Brain microvascular endothelial cell (primary cell): ENCODE data around the gene BLVRB.
"Not testable (repeated sequence)": the region's sequence is repeated elsewhere in the genome, so short reads cannot be mapped to it uniquely, and the experiment has no call there.

Experiments used
- DNase-seq: peaks from one replicate; pipeline ENCODE4 v3.0.0-alpha.2; 2020
- H3K27ac ChIP-seq: fragments of 250-450 bp; sonication (Bioruptor Pico); 2 replicates; pipeline ENCODE4 v1.5.1; 2020; ENCODE audit warnings: mild to moderate bottlenecking, moderate library complexity
- H3K27me3 ChIP-seq: fragments of 250-450 bp; sonication (Bioruptor Pico); replicated peaks from 2 replicates; pipeline ENCODE4 v1.5.1; 2020; ENCODE audit warnings: mild to moderate bottlenecking
- H3K36me3 ChIP-seq: fragments of 250-450 bp; sonication (Bioruptor Pico); replicated peaks from 2 replicates; pipeline ENCODE4 v1.5.1; 2020; ENCODE audit warnings: mild to moderate bottlenecking
- H3K4me3 ChIP-seq: 2 replicates; pipeline ENCODE4 v1.5.1; 2011; ENCODE audit warnings: low read depth, mild to moderate bottlenecking, control low read depth, low read length, moderate library complexity
- in situ Hi-C: cut with HindIII; loops from 2 replicates; pipeline ENCODE4 v1.10.0; 2017; ENCODE audit warnings: low sequenced_read_pairs, low pct_ligation_motif_present
- TF ChIP-seq, protein P1 (sequence below): IDR thresholded peaks from 2 replicates; pipeline ENCODE4 v1.5.1; 2011; ENCODE audit warnings: low read depth, mild to moderate bottlenecking, moderate library complexity, low read length, control low read depth, inconsistent platforms; ENCODE audit errors: missing control alignments

The BLVRB gene

DNA sequence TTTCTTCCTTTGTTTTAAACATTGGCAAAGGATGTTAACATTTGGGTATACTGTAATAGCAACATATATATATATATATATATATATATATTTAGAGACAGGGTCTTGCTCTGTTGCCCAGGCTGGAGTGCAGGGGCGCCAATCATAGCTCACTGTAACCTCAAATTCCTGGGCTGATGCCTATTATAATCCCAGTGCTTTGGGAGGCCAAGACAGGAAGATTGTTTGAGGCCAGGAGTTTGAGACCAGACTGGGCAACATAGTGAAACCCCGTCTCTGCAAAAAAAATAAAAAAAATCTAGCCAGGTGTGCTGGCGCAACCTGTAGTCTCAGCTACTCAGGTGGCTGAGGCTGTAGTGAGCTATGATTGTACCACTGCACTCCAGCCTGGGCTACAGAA lies 5.4 kb downstream of the BLVRB start:
- no peak overlapping the region for H3K4me3 ChIP-seq
- TF ChIP-seq, protein P1, sequence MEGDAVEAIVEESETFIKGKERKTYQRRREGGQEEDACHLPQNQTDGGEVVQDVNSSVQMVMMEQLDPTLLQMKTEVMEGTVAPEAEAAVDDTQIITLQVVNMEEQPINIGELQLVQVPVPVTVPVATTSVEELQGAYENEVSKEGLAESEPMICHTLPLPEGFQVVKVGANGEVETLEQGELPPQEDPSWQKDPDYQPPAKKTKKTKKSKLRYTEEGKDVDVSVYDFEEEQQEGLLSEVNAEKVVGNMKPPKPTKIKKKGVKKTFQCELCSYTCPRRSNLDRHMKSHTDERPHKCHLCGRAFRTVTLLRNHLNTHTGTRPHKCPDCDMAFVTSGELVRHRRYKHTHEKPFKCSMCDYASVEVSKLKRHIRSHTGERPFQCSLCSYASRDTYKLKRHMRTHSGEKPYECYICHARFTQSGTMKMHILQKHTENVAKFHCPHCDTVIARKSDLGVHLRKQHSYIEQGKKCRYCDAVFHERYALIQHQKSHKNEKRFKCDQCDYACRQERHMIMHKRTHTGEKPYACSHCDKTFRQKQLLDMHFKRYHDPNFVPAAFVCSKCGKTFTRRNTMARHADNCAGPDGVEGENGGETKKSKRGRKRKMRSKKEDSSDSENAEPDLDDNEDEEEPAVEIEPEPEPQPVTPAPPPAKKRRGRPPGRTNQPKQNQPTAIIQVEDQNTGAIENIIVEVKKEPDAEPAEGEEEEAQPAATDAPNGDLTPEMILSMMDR: no peak

DNA sequence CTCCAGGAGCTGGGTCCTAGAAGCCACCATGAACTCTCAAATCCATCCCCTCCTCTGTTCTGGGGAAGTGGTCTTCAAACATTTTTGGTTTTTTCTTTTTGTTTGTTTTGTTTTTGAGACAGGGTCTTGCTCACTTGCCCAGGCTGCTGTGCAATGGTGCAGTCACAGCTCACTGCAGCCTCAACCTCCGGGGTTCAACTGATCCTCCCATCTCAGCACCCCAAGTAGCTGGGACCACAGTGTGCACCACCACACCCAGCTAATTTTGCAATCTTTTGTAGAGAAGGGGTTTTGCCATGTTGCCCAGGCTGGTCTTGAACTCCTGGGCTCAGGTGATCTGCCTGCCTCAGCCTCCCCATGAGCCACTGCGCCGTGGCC lies 7.0 kb downstream of the BLVRB start:
- TF ChIP-seq, protein P1: no peak
- Histone ChIP-seq H3K27ac (no peak overlapping the region), H3K27me3 (no peaks in the 10 kb centered on the region), H3K36me3 (no peaks in the 10 kb centered on the region), H3K4me3 (no peak overlapping the region)
- DNase-seq: no peak
- in situ Hi-C loops: no loop called here

More for the DNA sequence above, 5.4 kb downstream of the BLVRB start:
- Histone ChIP-seq H3K27me3 (no peaks in the 10 kb centered on the region), H3K36me3 (no peaks in the 10 kb centered on the region), H3K27ac (no peak overlapping the region)
- in situ Hi-C loops: no loop called here
- DNase-seq: no peak

DNA sequence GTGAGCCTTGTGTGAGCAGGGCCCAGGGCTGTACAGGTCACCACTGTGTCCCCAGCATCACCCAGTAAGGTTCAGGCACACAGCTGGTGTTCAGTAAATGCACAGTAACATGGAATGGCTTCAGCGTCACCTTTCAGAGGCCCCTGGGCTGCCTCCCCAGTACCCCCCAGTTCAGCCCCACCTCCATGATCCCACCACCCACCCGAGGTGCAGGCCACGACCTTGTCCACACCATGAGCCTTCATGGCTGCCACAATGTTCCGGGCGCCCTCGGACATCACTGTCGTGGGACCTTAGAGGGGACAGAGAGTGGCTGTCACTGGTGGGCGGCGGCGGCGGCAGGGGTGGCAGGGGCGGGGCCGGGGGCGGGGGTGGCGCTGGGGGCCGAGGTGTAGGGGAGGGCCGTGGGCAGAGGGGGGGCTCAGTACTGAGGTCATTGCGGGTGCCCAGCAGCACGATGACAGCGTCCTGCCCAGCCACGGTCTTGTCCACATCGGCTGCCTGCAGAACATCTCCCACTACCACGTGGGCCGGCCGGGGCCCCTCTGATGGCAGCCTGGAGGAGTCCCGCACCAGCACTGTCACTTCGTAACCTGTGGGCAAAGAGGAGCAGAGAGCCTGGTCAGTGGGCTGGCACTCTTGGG lies 7.5 kb downstream of the BLVRB start:
- Histone ChIP-seq H3K36me3 (no peaks in the 10 kb centered on the region), H3K27me3 (no peaks in the 10 kb centered on the region), H3K4me3 (no peak overlapping the region), H3K27ac (no peak overlapping the region)
- TF ChIP-seq, protein P1: no peak
- no peak for DNase-seq
- in situ Hi-C loops: no loop called here

DNA sequence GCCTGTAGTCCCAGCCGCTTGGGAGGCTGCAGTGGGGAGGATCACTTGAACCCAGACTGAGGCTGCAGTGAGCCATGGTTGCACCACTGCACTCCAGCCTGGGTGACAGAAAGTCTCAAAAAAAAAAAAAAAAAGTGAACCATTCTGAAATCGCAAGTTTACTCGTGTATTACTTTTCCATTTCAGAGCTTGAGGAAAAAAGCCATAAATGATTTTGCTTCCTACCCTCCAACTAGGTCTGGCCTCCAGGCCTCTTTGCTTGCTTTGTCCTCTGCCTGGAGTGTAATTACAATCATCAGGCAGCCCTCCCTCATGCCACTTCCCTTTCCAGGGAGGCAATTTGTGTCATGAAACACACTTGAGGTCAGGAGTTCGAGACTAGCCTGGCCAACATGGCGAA lies 8.5 kb downstream of the BLVRB start:
- H3K27ac ChIP-seq: no peak overlapping the region
- TF ChIP-seq, protein P1: no peak
- in situ Hi-C loops: no loop called here
- no peaks in the 10 kb centered on the region for H3K36me3 ChIP-seq
- no peaks in the 10 kb centered on the region for H3K27me3 ChIP-seq
- no peak overlapping the region for H3K4me3 ChIP-seq
- no peak for DNase-seq

DNA sequence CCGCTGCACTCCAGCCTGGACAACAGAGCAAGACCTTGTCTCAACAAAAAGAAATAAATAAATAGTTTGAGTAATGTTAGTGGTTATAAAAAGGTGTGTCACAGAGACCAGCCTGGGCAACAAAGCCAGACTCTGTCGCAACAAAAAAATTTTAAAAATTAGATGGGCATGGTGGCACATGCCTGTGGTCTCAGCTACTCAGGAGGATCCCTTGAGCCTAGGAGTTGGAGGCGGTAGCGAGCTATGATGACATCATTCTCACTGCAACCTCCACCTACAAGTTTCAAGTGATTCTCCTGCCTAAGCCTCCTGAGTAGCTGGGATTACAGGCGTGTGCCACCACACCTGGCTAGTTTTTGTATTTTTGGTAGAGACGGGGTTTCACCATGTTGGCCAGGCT lies 11.6 kb downstream of the BLVRB start:
- H3K27ac ChIP-seq, H3K27me3 ChIP-seq, in situ Hi-C loops, H3K36me3 ChIP-seq, H3K4me3 ChIP-seq, DNase-seq: not testable (repeated sequence)

DNA sequence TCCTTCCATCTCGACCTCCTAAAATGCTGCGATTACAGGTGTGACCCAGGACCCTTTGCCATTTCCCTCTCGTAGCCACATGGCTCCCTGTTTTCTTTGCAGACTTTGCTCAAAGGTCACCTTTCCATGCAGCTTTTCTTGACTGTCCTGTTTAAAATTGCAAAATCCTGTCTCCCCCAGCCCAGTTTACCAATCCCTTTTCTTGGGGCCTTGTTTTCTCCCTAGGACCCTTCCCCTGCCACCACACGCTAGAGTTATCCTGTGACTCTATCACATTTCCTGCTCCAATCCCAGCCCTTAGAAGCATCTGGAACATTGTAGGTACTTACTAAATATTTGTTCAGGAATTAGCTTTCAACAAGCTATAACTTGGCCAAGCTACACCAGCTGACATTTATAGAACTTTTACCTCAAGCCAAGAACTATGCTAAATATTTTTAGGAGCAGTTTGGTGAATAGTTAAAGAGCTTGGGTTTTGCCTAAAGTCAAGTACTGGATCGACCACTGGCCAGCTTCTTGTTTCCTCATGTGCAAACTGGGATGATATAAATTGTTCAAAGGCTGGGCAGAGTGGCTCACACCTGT lies 12.3 kb downstream of the BLVRB start:
- in situ Hi-C loops: no loop called here
- DNase-seq: no peak
- H3K36me3 ChIP-seq: no peaks in the 10 kb centered on the region
- no peaks in the 10 kb centered on the region for H3K27me3 ChIP-seq
- TF ChIP-seq, protein P1: no peak
- no peak overlapping the region for H3K4me3 ChIP-seq
- no peak overlapping the region for H3K27ac ChIP-seq
